Measurements from ENCODE around the gene FBXL19.

DNA sequence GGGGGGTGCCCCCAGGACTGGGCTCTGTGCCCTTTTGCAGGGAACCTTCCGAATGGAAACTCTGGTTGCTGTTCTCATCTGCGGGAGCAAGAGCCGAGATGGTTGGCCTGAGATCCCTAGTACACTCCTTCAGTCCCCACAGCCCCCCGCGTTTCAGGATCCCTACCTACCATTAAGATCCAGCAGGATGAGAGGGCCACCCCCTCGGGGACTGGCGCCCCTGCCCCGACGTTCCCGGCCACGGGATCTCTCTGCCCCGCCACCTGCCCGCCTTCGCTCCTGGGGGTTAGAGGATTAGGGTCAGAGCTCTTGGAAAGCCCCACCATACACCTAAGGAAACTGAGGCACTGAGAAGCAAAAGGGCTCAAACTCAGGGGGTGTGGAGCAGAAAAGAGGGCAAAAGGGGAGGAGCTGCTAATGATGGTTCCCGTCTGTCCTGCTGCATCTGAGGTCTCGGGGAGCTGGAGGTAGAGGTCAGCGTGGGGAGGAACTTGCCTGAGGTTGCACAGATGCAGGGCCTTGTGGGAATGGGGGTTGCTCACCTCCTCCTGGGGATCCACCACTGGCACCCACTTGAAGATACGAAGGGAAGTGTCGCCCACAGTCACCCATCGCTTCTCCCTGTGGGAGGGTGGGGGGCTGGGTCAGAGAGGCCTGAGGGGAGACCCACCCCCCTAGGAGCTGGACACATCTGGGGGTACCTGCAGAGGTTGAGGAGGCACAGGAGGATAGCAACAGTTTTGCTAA is 30.5 kb upstream of the FBXL19 start:
- TF ChIP-seq, protein P1, sequence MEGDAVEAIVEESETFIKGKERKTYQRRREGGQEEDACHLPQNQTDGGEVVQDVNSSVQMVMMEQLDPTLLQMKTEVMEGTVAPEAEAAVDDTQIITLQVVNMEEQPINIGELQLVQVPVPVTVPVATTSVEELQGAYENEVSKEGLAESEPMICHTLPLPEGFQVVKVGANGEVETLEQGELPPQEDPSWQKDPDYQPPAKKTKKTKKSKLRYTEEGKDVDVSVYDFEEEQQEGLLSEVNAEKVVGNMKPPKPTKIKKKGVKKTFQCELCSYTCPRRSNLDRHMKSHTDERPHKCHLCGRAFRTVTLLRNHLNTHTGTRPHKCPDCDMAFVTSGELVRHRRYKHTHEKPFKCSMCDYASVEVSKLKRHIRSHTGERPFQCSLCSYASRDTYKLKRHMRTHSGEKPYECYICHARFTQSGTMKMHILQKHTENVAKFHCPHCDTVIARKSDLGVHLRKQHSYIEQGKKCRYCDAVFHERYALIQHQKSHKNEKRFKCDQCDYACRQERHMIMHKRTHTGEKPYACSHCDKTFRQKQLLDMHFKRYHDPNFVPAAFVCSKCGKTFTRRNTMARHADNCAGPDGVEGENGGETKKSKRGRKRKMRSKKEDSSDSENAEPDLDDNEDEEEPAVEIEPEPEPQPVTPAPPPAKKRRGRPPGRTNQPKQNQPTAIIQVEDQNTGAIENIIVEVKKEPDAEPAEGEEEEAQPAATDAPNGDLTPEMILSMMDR (IDR thresholded peaks at IDR 0.05; ENCODE audit: low read depth, low read length) = no peak
- TF ChIP-seq MAX (IDR thresholded peaks at IDR 0.05; ENCODE audit: low read depth, low read length) (no peak), POLR2A (IDR thresholded peaks at IDR 0.05; ENCODE audit: extremely low read depth, insufficient read length) (no peak), MYC (IDR thresholded peaks at IDR 0.05; ENCODE audit: low read depth, low read length) (no peak)

Measured in NB4 (cell line).